GM12878 (cell line): ENCODE data around the gene FASN. TPM values are rescaled to one million over a fixed set of nuclear protein-coding genes. Genes with fewer than 3 reads are reported as not detected.

ENCODE experiments used
- ATF2 ChIP-seq: IDR thresholded peaks from 2 replicates; pipeline ENCODE4 v1.6.1; 2012; ENCODE audit warnings: low read length, inconsistent platforms
- ATF7 ChIP-seq: fragments of 450-650 bp; IDR thresholded peaks from 2 replicates; pipeline ENCODE4 v1.6.1; 2016; ENCODE audit warnings: low read depth, mild to moderate bottlenecking
- BACH1 ChIP-seq: fragments of 450-650 bp; IDR thresholded peaks from 2 replicates; pipeline ENCODE4 v1.6.1; 2017; ENCODE audit warnings: mild to moderate bottlenecking, borderline replicate concordance
- BCL11A ChIP-seq: IDR thresholded peaks from 2 replicates; pipeline ENCODE4 v1.6.1; 2011; ENCODE audit warnings: low read depth, low read length
- EGR1 ChIP-seq, 2 experiments: IDR thresholded peaks; 1 replicate in 1 of 2; 2 replicates in 1 of 2; pipeline ENCODE4 v1.6.1; 2011 to 2012; ENCODE audit warnings: low read depth in 2 of 2, low read length in 2 of 2, borderline replicate concordance in 1 of 2, mild to moderate bottlenecking in 1 of 2, moderate library complexity in 1 of 2
- HCFC1 ChIP-seq: fragments of 150-350 bp; IDR thresholded peaks from 2 replicates; pipeline ENCODE4 v1.6.1; 2014; ENCODE audit warnings: low read length
- NBN ChIP-seq: fragments of 450-650 bp; IDR thresholded peaks from 2 replicates; pipeline ENCODE4 v1.6.1; 2016
- NFIC ChIP-seq: IDR thresholded peaks from 2 replicates; pipeline ENCODE4 v1.6.1; 2012; ENCODE audit warnings: low read depth, mild to moderate bottlenecking, inconsistent platforms, low read length, moderate library complexity
- POLR2AphosphoS5 ChIP-seq: IDR thresholded peaks from 2 replicates; pipeline ENCODE4 v1.6.1; 2011; ENCODE audit warnings: mild to moderate bottlenecking, low read length, inconsistent platforms
- RAD51 ChIP-seq: fragments of 450-650 bp; IDR thresholded peaks from 2 replicates; pipeline ENCODE4 v1.6.1; 2016; ENCODE audit warnings: moderate library complexity, mild to moderate bottlenecking, inconsistent platforms
- RCOR1 ChIP-seq: conservative IDR thresholded peaks from 2 replicates; pipeline ENCODE4 v1.6.1; 2012; ENCODE audit warnings: low read depth, low read length, improper control_type of control experiment
- RFX5 ChIP-seq: IDR thresholded peaks from 2 replicates; pipeline ENCODE4 v1.6.1; 2011; ENCODE audit warnings: low read depth, low read length, improper control_type of control experiment
- SMAD1 ChIP-seq: fragments of 450-650 bp; IDR thresholded peaks from 2 replicates; pipeline ENCODE4 v1.6.1; 2018; ENCODE audit warnings: mild to moderate bottlenecking, low read depth; ENCODE audit not compliant: partially characterized antibody
- SMAD5 ChIP-seq: IDR thresholded peaks from 2 replicates; pipeline ENCODE4 v1.6.1; 2016; ENCODE audit warnings: antibody characterized with exemption, low read depth
- SREBF2 ChIP-seq: IDR thresholded peaks from 2 replicates; pipeline ENCODE4 v1.6.1; 2012; ENCODE audit warnings: mild to moderate bottlenecking, low read length
- SUPT20H ChIP-seq: IDR thresholded peaks from 2 replicates; pipeline ENCODE4 v1.6.1; 2011; ENCODE audit warnings: low read depth, mild to moderate bottlenecking, low read length, moderate library complexity, borderline replicate concordance; ENCODE audit not compliant: control insufficient read depth
- TCF7 ChIP-seq: IDR thresholded peaks from 2 replicates; pipeline ENCODE4 v1.6.1; 2014; ENCODE audit warnings: antibody characterized with exemption, borderline replicate concordance
- WRNIP1 ChIP-seq: IDR thresholded peaks from 2 replicates; pipeline ENCODE4 v1.6.1; 2011; ENCODE audit warnings: low read depth, low read length, improper control_type of control experiment, borderline replicate concordance
- ZBTB33 ChIP-seq: fragments of 450-650 bp; IDR thresholded peaks from 2 replicates; pipeline ENCODE4 v1.6.1; 2017; ENCODE audit warnings: mild to moderate bottlenecking
- ZNF207 ChIP-seq: fragments of 450-650 bp; IDR thresholded peaks from 2 replicates; pipeline ENCODE4 v1.6.1; 2014; ENCODE audit warnings: antibody characterized with exemption, mild to moderate bottlenecking, borderline replicate concordance
- ZNF274 ChIP-seq: IDR thresholded peaks from one replicate; pipeline ENCODE4 v1.8.0; 2011; ENCODE audit not compliant: insufficient read length, insufficient read depth
- ZNF592 ChIP-seq: fragments of 450-650 bp; IDR thresholded peaks from 2 replicates; pipeline ENCODE4 v1.6.1; 2017; ENCODE audit warnings: mild to moderate bottlenecking, moderate library complexity
- polyA plus RNA-seq, 11 experiments: library from polyadenylated mRNA; depleted of rRNA in 4 of 11; unstranded in 6 of 11; stranded (reverse) in 5 of 11; fragments of >200 nt; fragmentation: Nextera tagmentation in 4 of 11; fragmentation: Illumina TruSeq in 1 of 11; extraction: Ambion mirVana in 4 of 11; extraction: Trizol in 1 of 11; gene quantifications; 1 replicate in 1 of 11; 2 replicates in 10 of 11; pipeline versions ENCODE4 v1.2.1 to v1.2.3, GENCODE V29; 2011 to 2016; ENCODE audit warnings: inconsistent platforms in 2 of 11, missing spikeins in 2 of 11, low read depth in 1 of 11
- total RNA-seq, 4 experiments: library from RNA; depleted of rRNA in 3 of 4; stranded (reverse); fragments of >200 nt in 3 of 4; fragmentation: Illumina TruSeq in 1 of 4; extraction: Trizol in 1 of 4; gene quantifications; 2 replicates each; pipeline versions ENCODE4 v1.2.1 to v1.2.3, GENCODE V29; 2013 to 2021
- TF ChIP-seq, protein P1 (sequence below): fragments of 450-650 bp; IDR thresholded peaks from 2 replicates; pipeline ENCODE4 v1.6.1; 2017; ENCODE audit warnings: borderline replicate concordance

The FASN gene
- total and polyA plus RNA-seq, 10 of the 15 experiments (the other 5 are each of a cell fraction or from before 2014, with no cell fraction given), result 0.19 to 333 (median 30.4) TPM

- TF ChIP-seq RFX5 (no peak), WRNIP1 (no peak), BACH1 (peak; percentile 67), ZNF274 (no peak), RAD51 (no peak), EGR1 (IDR thresholded peaks at IDR 0.05; ENCODE audit: borderline replicate concordance in 1 of 2, low read depth in 2 of 2, low read length in 2 of 2) (peak; percentile 51 to 53), ATF7 (no peak), BCL11A (no peak), HCFC1 (peak; percentile 63), POLR2AphosphoS5 (no peak; the same call in 1 of the 2 replicates), NFIC (no peak), SUPT20H (no peak), RCOR1 (no peak), SMAD1 (no peak), NBN (no peak), SMAD5 (no peak), TCF7 (no peak), ATF2 (no peak), SREBF2 (0 out of 2 replicates have a peak, but pooled peaks have one; percentile 27), ZNF592 (no peak), ZBTB33 (no peak), ZNF207 (no peak)
- TF ChIP-seq, protein P1, sequence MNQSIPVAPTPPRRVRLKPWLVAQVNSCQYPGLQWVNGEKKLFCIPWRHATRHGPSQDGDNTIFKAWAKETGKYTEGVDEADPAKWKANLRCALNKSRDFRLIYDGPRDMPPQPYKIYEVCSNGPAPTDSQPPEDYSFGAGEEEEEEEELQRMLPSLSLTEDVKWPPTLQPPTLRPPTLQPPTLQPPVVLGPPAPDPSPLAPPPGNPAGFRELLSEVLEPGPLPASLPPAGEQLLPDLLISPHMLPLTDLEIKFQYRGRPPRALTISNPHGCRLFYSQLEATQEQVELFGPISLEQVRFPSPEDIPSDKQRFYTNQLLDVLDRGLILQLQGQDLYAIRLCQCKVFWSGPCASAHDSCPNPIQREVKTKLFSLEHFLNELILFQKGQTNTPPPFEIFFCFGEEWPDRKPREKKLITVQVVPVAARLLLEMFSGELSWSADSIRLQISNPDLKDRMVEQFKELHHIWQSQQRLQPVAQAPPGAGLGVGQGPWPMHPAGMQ, result no peak
Measured at GRCh38 chr17:82051776-82052637, 46.0 kb downstream of the FASN start, which contains the start of the genes GPS1 and RFNG (continued).
